ENCODE measurements around the gene SIMC1.

The SIMC1 gene

DNA sequence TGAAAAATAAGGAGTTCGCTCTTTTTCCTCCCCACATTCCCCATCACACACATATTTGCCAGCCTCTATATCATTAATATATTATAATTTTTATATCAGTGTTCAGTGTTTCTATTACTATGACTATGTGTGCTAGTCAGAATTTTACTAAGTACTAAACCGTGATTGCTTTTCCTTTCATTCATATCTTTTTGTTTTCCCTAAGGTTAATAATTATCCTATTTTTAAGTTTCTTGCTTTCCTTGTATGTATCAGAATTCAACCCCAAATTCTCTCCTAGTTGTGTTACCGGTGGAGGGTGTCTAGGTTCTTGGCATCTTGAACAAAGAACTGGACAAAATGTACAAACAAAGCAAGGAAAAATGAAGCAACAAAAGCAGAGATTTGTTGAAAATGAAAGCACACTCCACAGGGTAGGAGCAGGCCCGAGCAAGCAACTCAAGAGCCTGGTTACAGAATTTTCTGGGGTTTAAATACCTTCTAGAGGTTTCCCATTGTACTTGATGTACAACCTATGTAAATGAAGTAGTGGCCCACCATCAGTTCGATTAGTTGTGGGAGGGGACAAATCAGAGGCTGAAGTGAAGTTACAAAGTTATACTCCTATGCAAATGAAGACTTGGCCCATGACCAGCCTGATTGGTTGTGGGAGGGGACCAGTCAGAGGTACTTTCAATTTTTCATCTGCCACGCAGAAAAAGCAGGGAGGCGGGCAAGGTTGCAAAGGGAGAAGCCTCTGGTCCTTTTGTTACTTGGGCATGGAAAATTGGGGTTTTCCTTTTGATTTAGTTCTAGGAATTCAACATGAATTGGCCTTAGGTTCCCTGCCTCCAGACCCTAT, 79.5 kb downstream of the SIMC1 start:
- no peak for DNase-seq

GRCh38 chr5:176319827-176320554, 81.8 kb downstream of the SIMC1 start:
- DNase-seq: no peak

- no peak for DNase-seq
Measured at GRCh38 chr5:176320577-176320976, 82.4 kb downstream of the SIMC1 start.

GRCh38 chr5:176334031-176334770, 96.0 kb downstream of the SIMC1 start:
- DNase-seq: no peak

DNA sequence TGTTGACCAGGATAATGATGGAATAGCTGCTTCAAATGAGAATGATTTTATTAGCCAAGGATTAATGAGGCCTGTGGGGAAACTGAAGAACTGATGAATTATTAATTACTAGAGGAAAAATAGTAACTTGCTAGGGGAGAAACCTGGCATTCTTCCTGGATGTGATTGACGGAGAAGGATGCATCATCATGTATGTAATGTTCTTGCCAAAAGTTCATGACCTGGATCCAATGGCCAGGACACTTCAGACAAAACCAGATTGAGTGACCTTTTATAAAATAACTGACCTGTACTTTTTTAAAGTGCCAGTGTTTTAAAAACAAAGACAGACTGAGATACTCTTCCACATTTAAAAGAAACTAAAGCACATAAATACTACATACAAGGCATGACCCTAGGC, 99.7 kb downstream of the SIMC1 start:
- no peak for DNase-seq

DNA sequence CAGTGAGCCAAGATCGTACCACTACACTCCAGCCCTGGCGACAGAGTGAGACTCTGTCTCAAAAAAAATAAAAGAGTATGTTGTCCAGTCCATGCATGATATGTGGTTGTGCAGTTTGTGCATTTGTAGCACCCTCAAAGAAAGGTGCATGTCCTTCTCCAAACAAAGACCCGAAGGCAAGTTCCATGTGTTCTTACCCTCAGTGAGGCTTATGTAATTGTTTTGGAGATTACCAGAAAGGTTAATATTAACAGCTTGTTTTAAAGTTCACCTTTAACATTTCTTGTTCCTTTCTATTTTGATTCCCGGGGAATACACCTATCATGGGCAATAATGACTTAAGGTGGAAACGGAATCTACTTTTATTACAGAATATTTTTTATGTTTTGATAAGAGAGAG, 101.1 kb downstream of the SIMC1 start:
- DNase-seq: no peak

GRCh38 chr5:176341325-176342157, 103.3 kb downstream of the SIMC1 start:
- no peak for DNase-seq

DNA sequence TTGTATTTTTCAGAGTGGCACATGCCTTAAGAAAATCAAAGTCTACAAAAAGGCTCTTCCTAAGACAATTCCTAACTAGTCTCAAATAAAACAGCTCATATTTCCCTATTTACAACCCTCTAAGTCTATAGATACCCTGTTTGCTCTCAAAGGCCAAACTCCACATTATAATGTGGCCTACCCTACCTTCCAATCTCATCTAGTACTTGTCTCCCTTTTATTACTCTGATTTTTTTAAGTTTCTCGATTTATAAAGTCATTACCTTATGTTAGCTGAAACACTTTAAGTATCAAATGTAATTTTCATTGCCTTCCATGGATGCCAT, 103.9 kb downstream of the SIMC1 start:
- no peak for DNase-seq

- no peak for DNase-seq
Measured at GRCh38 chr5:176342766-176343458, 104.7 kb downstream of the SIMC1 start.

DNA sequence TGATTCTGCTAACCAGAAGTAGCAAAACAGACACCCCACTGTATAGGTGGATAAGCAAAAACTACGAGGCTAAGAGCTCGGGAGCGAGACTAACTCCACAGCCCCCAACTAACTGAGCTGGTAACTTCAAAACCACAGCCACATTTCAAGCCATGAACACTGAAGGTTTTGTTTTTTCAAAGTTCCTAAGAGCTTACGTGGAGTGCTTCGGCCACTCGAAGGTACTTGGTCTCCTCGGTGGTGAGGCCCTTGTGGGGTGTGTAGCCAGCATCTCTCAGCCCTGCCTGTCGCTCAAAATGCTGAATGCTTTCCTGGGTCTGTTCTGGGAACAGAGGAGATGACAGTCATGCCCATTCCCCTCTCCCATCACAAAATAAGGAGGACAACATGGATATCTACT, 112.2 kb downstream of the SIMC1 start:
- DNase-seq: no peak

DNA sequence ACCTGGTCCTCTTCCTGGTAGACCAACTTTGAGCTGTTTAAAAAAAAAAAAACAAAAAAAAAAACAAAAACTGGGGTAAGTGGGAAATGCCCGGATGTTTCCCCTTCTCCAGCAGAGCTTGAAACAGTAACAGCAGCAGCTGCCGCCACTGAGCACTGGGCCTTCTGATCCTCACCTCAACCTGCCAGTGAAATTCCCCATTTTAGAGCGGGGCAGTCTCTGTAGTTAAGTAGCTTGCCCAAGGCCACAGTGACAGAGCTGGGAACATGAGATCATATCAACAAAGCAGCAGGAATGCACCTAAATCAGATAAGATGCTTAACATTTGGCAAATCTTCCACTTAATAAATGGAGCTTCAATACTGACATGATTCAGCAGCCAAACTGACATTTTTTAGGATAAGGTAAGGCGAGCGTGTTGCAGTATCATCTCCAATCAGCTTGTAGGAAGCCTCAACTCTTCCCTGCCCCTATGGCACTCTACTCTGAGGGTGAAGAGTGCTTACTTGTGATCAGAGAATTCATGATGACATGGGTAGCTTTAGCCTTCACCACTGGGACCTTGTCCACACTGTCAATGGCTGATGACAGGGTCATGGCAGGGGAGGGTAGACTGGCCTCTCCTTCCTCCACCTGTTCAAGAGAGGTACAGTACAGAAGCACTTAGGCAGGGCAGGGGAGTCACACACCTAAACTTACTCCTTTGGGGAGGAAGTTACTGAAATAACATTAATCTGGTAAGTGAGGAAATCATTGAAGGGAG, 114.1 kb downstream of the SIMC1 start:
- DNase-seq: no peak

DNA sequence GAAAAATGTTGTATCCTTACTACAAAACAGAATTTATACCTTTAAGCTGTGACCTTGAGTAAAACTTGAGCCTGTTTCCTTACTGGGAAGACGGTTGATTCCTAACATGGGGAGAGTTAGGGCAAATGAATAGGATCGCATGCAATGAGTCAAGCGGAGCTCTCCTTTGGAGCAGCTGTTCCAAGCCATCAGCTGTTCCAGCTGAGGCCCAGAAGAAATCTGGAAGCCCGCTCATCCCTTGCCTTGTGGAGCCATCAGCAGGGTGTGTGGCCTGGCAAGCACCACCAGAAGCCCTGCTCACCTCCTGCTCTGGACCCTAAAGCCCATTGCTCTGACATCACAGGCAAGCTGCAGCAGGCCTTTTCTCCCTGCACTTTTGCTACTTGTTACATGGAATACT, 115.3 kb downstream of the SIMC1 start:
- no peak for DNase-seq

DNA sequence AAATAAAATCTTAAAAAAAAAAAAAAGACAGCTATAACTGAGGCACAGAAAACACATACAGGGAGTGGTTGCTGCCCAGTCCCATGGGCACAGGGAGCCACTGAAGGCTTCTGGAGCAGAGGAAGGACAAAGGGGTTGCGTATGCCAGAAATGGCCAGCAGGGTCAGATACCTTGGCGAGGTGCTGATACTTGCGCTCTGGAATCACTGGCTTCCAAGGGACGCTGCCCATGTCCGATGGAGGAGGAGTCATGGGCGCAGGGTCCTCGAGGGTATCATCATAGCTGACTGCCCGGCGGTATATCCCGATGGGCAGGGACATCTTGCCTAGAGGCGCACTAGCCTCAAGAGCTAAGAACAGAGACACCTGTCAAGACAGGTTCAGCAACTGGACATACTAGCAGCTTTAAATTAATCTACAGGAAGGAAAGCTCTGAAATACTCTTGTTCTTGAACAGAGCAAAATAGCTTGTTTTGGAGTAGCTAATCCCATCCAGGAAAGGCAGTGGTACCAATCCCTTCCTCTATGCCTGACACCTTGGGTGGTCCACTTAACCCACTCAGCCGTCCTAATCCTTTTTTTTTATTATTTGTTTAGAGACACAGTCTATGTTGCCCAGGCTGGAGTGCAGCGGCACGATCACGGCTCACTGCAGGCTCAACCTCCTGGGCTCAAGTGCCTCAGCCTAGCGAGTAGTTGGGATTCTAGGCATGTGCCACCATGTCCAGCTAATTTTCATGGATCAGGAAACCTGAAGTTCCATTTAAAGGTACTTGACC, 117.4 kb downstream of the SIMC1 start:
- DNase-seq: no peak

GRCh38 chr5:176356179-176356566, 117.9 kb downstream of the SIMC1 start:
- no peak for DNase-seq

DNA sequence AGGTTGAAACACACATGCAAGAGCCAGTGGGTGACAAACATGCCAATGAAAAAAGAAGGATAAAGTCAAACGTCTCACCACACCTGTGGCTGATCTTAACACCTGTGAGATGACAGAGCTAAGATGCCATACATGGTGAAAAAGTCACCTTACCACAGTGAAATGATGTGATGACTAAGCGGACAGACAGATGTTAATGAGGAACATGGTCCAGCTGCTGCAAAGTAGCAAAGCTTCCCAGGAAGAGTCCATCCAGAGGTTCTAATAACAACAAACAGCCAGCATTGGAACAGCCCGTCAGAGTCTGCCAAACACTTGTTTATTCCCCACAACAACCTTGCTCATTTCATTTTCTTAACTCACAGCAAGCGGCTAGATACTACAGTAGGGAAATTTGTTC, 121.4 kb downstream of the SIMC1 start:
- no peak for DNase-seq

DNA sequence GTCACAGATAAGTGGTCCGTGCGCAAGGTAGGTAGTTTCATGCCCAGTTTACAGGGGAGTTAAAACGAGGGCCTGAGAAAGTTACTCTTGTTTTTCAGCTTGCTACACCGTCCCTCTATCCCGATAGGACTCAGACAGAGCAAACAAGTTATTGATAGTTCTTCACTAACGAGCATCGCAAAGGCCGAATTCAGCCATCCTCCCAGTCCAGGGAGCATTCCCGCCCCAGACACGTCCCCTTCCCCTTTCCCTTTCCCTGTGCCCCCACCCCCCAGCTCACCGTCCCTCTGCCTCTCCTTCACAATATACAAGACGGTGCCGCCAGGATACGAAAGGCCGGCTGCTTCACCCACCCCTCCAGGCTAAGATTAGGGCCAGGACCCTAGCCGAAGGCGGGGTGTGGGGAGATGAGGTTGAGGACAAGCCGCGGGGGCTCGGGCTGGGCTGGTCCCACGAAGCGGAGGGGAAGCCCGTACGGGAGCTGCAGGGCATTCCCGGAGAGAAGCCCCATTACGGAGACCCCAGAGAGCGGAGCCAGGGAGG, 122.7 kb downstream of the SIMC1 start:
- DNase-seq: no peak

DNA sequence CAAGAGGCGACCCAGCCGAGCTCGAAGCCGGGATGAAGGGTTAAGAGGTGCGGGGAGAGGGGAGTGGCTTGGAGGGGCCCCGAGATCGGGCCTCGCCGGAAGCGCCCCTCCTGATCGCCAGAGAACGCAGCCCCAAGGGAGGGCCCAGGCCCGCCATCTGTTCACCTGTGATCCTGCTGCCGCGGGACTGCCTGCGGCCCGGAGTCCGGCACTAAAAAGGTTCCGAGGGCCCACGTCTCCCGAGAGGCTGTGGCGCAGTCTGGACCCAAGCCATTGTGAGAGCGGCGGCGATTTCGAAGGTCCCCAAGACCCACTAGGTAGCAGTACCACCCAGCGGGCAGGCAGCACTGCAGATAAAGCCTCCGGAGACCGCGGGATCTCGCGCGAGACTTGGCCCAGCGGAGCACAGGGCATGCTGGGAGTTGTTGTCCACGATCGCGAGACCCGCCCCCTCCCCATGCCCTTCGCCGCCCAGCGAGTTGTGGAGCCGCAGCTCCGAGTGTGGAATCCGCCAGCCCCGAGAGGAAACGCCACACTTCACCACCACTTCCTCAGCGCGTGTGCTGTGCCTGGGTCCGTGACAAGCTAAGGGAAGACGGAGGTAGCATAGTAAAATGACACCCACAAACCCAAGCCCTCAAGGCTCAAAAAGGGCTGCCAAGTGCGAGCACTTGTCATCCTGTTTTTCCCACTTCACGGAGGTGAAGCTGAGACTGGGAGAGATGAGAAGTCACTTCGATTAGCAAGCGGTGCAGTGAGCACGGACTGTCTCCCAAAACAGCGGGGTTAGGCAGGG, 123.4 kb downstream of the SIMC1 start, which contains the start of gene KIAA1191:
Gene KIAA1191, minus strand, starts transcription at position 328 of the 796 bp plus-strand sequence. CDS start 2,256 bp downstream, outside the sequence.
- peak; percentile 88 for DNase-seq

DNA sequence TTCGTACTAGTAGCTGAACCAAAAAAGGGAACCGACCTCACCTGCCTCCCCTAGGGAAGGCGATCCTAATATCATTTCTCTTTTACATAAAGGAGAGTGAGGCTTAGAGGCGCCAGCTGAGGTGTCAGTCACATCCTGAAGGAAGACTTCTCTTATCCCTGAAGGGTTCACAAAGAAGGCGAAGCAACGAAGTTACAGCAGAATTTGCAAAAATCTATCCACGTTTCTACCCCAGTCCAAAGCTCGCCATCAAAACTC, 123.9 kb downstream of the SIMC1 start:
- no peak for DNase-seq

GRCh38 chr5:176364765-176365350, 126.6 kb downstream of the SIMC1 start:
- no peak for DNase-seq

Measured in COR-L47 (cell line).